Muscle of arm (tissue), 12 donors: Measurements from ENCODE around the gene CYP27C1. TPM values are rescaled to one million over a fixed set of nuclear protein-coding genes. Genes with fewer than 3 reads are reported as not detected.

Experiments used
- DNase-seq: peaks from one replicate; pipeline ENCODE4 v3.0.0-alpha.2; 2013
- polyA plus RNA-seq, 12 donors: library from polyadenylated mRNA; unstranded; fragments of 120-200 nt; gene quantifications; one replicate each; pipeline ENCODE4 v1.2.1, GENCODE V29; 2013; ENCODE audit not compliant: insufficient read length in 12 of 12

The CYP27C1 gene
- polyA plus RNA-seq, 12 donors = 4.1 to 12.4 (median 6.0) TPM; not detected in 1

DNA sequence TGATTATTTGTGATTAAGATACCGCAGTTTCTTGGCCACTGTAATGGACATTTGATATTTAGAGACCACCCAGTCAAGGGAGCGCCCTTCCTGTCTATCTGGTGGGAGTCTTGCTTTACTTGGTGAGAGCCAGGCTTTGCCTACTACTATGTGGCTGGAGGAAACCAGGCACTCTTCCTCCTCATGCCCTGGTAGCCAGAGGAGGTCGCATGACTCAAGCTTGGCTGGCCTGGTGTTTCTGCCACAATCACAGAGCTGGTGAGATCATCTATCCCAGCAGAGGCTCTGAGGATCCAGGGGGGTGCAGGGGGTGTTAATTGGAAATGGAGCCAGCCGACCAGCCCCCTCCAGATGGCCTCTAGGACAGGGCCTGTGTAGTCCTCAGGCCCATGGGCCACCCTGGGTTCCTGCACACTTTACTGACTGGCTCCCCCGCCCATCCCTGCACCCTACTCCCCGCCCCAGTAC lies 66.4 kb downstream of the CYP27C1 start:
- no peak for DNase-seq

DNA sequence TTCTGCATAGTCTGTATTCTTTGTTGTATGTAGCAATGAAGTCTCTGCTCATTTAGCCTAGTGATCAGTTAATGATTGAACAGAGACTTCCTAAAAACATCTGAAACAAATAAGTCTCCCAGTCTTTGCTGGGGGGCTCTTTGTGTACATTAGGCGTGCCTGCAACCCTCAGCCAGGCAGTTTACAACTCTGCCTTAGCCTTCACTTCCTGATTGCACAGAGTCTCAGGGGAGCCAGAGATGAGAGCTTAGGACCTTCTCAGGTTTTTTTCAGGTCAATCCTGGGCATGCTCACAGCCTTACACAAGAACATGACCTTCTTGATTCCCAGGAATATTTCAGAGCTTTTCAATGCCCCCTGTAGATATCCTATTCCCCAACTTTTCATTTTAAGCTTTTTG lies 69.1 kb downstream of the CYP27C1 start:
- no peak for DNase-seq

DNA sequence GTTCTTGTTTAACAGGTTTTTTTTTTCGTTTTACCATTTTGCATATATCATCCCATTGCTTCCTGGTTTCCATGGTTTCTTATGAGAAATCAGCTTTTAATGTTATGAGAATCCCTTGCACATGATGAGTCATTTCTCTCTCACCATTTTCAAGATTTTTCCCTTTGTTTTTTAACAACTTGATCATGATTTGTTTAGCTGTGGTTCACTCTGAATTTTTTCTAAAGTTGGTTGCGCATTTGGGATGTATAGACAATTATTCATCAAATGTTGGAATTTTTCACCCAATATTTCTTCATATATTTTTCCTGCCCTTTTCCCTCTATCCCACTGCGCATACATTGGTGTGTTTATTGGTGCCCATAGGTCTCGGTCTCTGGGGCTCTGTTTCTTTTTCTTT lies 70.7 kb downstream of the CYP27C1 start:
- DNase-seq = no peak

DNA sequence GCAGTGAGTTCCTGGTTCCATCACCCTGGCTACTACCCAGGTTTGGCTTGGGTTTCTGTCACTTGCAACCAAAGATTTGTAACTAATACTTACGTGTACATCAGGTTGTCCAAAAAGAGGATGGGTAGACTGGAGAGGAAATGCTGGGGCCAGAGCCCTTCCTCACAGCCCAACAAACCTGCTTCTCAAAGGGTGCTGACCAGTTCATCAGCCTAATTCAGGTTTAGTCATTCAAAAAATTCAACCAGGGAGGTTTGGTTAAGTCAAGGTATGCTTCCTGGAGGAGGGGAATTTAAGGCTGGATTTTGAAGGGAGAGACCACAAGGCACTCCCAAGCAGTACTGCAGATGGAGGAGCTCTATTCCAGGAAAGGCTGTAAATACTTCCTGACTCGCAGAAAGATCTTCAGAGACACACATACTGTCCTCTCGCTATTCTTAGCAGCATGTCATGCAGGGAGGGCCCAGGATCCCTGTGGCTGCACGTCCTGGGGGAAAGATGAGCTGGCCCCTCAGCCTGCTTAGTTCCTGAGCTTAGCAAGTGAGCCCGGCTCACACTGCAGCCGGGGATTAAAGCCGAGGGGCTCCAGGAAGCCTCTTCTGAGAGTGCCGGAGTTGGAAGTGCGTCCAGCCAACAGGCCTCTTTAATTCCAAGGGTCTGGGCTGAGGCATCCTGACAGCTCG lies 73.1 kb downstream of the CYP27C1 start:
- no peak for DNase-seq

DNA sequence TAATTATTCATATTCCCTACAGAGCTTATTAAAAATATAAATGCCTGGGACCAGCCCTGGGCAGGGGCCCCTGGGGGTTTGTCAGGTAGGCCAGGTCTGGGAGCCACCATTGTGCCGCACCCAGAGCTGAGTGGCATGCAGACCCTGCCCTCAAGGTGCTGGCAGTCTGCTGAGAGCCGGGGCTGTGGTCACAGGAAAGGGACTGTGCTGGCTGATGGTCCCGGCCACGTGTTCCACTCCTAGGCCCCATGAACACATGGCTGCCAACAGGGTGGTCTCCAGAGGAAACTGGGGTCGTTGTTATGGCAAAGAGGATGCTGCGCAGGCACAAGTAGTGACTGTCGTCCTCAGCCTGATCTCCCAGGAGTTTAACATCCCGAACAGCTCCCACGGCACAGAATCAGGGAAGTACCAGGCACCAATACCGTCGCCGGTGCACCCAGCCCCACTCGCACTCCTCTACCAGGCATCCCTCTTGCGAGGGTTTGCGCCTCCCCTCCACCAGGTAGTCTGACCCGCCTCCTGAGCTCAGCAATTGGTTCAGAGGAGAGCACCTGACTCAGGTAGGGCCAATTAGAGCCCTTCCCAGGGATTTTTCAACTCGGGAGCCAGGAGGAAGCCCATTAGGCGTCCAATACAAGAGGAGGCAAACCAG lies 73.9 kb downstream of the CYP27C1 start:
- no peak for DNase-seq

DNA sequence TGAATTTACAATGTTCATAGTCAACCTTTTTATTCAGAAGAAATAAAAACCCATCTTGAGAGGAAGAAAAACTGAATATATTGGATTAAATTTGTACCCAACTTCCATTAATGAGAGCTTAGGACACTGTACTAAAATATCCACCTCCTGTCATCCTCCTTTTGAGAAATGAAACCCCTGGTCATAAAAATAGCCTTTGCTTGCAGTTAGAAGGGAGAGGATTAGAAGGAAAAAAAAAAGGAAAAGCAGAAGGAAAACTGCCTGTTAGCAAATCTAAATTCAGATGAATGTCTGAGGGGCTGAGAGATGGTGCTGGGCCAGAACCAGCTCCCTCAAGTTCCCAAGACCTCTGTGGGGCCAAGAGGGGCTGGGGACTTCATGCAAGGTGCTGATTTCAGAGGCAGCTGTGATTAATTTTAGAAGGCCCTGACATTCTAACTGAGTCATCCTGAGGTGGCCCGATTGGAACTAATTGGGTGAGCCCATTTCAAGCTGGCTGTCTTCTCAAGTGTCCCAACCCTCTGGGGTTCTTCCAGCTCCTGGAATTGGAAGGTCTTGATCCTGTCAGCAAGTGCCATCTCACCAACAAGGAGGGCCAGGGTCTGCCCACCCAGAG lies 74.7 kb downstream of the CYP27C1 start:
- no peak for DNase-seq

DNA sequence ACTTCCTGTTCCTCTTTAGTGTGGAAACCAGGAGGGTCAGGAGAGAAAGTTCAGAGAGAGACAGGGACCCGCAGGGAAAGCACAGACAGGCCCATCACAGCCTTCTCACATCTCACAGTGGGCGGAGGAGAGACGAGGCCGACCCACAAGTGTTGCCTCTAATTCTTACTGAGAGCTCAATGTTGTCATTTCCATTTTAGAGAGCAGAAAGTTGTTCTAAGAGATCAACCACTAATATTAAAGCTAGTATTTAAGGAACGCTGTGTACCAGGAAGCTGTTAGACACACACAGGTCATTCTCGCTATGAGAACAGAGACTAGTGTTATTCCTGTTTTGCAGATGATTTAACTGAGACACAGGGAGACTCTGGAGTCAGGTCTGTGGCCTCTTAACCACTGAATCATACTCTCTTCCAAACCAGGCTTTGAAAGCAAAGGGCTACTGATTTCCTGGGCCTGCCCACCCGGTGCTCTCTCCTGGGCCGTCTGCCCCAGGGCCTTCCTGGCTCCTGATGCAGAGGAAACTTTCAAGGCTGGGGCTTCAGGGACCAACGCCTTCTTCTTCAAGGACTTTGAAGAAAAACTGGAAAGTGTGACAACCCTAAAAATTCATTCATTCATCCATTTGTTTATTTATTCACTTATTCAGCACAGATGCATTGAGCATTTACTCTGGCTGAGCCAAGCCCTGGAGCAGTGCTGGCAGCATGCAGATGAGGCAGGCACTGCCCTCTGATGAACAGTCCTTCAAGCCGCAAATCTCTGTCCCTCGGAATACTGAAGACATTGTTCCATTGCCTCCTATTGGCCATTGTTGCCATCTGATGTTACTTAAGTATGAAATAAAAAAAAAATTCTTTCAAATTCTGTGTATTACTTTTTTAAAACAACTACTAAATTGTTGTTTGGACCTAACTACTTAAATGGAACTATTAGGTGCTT lies 76.0 kb downstream of the CYP27C1 start:
- DNase-seq = no peak

DNA sequence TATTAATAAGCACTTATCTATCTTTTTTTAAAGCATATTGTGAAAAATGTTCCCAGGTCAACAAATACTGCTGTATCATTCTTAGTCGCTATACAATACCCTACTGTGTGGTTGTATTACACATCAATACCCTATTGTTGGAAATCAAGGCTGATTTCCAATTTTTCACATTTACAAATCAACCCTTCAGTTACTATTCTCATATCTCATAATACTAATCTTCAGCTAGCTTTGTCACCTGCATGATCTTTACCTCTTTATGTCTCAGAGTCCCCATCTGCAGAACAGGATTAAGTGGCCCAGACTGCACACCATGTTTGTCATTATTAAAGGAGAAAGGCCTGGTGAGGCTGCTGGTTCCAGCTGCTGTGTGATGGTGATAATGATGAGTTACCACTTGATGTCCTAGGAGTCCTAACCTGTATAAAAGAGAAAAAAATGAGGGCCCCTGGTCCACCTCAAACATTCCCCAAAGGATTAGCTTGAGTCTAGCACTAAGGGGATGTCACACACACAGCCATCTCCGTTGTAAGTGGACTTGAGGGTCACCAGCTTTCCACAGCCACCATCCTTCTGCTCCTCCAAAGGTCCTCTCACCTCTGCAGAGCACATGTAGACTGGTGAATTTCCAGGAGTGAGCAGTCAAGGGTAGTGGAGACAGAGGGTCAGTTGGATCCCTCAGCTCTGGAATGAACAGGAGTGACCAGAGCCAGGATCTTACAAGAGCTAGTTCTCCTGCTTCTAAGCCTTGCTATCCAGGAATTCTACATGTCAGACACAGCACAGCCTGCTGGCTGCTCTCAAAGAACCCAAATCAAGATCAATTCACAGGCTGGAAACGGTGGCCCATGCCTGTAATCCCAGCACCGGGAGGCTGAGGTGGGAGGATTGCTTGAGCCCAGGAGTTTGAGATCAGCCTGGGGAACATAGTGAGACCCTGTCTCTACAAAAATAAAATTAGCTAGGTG lies 77.2 kb downstream of the CYP27C1 start:
- no peak for DNase-seq

DNA sequence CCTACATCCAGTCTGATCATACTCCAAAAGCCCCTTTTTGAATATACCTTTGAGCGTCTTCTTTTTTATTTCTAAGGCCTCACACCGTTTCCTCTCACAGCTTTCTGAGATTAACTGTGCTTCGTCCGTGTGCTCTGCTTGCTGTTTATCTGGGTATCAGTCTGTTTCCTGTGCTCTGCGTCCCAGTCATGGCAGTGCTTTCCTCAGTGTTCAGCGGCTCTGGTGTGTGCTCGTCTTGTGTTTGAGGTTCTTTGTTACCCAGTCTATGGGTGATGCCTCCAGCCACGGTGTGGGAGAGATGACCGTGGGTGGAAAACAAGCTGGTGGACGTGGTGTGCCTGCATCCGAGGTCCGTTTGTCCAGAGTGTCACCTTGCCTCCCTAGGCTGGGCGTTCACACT lies 79.6 kb downstream of the CYP27C1 start:
- no peak for DNase-seq

DNA sequence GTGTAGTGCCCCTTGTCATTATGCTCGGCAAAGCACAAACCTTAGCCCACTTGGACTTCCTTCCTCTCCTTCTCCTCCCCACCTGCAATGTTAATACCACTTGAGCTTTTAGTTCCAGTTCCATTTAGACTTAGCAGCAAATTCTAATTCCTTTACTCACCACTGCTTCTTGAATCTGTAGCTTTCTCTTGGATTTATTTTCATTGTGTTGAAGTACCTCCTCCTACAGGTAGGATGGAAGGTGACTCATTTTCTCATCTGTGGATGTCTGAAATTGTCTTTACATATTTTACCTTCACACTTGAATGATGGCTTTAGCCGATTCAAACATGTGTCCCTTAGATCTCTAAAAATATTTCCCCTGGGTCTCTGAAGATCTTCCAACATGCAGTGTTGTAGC lies 80.3 kb downstream of the CYP27C1 start:
- no peak for DNase-seq

DNA sequence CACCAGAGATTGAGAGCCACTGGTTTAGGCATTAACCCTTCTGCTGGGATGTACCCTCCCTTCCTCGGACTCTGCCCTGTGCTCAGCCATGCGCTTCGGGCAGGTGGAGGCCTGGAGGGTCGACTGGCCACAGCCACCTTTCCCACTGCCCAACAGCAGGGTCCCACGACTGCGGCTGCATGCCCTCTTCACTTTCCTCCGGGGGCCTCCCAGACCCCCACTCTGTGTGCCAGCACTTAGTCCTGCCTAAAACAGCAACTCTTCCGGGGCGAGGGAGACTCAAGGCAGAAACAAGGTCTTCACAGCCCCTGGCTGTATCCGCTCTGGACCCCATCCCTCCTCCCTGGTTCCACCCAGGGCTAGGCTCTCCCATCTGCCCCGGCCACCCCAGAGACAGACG lies 81.8 kb downstream of the CYP27C1 start:
- no peak for DNase-seq

DNA sequence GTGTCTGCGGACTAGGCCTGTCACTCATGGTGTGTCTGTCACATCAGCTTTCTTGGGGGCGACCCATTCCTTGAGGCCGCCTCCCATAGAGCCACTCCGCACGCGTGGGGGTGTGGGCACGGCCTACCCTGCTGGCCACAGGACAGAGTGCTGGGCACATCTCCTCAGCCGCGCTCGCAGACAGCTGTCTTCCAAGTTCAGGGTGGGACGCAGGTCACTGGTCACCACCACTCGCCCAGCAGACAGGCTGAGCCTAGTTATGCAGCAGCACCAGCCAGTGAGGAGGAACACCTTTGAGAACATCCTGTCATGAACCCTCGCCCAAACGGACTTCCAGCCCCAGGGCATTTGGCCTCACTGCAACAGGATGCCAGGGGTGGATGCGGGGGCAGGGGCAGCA lies 82.4 kb downstream of the CYP27C1 start:
- DNase-seq = no peak

DNA sequence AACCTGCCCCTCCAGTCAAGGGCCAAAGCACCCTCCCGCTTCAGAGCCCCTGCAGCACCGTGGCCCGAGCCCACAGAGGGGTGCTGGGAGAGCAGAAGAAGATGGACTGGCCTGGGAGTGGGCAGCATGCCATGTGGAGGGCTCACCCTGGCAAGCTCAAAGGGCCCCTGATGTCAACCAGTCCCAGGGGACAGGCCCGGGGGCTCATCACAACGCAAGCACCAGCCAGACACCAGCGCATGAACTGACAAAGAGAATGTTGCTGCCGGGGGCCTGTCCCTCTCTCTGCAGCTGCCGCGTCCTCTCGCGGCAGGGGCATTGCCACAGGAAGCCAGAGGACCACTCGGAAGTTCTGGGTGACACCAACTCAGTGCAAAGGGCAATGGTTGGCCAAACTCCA lies 82.9 kb downstream of the CYP27C1 start:
- no peak for DNase-seq

DNA sequence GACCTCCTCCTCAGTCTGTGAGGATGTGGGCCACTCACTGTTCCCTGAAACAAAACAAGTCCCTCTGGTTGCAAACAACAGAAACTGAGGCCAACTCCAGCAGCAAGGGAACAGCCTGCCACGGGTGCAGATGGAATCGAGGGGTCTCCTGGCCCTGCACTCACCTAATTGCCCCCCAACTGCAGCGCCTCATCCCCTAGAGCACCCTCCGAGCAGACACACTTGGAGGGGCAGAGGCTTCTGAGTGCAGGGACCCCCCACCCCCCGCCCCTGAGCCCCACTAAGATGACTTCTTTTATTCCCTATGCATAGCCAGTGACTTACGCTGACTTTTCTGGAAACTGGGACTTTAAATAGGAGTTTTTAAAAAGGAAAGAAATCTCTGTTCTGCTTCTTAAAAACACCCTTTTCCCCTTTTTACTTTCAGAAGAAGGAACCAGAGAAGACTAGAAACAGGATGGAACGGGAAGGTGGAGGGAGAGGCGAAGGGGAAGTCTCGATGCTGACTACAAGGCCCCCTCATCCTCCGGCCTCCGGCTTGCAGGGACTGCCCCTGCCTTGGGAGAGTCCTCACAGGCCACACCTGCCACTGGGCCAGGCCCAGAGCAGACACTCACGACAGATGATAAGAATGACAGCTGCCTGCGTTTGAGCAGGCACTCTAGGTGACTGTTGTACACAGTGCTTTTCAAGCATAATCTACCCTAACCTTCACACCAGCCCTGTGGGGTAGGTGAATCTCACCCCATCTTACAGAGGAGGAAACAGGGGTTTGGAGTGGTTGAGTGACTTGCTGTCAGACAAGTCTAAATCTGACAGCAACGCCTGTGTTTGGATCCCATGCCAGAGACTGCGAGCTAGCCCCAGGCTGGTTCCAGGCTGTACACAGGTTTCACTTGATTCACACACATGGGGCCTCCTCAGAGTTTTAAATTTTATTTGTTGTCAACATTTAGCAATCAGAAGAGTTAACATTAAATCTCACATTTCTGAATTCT lies 85.0 kb downstream of the CYP27C1 start:
- no peak for DNase-seq

DNA sequence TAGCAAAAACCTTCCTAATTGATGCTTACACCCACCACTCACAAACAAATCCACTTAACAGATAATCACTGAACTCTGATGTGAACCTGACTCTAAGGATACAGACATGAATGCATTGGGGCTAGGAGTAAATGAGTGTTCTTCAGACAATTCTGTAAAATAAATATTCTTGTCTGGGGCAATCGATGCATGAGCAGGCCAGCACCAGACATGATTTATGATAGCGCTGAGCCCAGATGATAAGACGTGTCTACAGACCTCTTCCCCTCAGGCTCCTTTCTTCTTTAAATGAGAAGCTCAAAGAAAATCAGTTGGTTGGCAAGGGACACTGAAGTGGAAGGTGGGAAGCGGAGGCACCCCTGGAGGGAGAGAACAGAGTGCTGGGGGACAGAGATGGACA lies 85.9 kb downstream of the CYP27C1 start:
- DNase-seq = no peak
